Measurements from ENCODE around the gene C1orf185. TPM values are rescaled to one million over a fixed set of nuclear protein-coding genes. Genes with fewer than 3 reads are reported as not detected.
"Not testable (repeated sequence)": the region's sequence is repeated elsewhere in the genome, so short reads cannot be mapped to it uniquely, and the experiment has no call there.

The C1orf185 gene
- total RNA-seq, 1 donor from 2014 or later = not detected

DNA sequence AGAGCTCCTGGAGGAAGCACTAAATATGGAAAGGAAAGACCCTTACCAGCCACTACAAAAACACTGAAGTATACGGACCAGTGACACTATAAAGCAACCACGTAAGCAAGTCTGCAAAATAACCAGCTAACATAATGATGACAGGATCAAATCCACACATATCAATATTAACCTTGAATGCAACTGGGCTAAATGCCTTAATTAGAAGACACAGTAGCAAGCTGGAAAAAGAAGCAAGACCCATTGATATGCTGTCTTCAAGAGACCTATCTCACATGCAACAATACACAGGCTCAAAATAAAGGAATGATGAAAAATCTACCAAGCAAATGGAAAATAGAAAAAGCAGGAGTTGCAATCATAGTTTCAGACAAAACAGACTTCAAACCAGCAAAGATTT is 31.0 kb downstream of the C1orf185 start:
- DNase-seq (ENCODE audit: low spot score) = no peak

DNA sequence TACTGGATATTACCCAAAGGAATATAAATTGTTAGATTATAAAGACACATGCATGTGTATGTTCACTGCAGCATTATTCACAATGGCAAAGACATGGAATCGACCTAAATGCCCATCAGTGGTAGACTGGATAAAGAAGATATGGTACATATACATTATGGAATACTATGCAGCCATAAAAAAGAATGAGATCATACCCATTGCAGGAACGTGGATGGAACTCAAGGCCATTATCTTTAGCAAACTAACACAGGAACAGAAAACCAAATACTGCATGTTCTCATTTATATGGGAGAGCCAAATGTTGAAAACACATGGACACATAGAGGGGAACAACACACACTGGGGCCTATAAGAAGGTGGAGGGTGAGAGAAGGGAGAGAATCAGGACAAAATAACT is 35.7 kb downstream of the C1orf185 start:
- not testable (repeated sequence) for DNase-seq (ENCODE audit: low spot score)

DNA sequence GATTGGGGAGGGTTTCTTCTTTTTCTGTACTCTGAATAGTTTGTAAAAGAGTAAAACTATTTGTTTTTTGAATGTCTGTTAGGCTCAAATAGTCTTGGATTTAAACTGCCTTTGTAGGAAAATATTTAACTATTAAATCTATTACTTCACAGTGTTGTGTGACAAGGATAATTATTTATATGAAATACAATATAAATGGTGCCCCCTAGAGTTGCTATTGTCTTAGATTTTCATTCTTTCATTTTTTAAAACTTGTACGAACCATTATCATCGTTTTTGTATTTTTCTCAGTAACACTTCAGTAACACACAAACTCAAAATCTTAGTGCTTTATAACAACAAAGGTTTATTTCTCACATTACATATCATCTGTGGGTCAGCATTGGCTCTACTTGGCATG is 37.4 kb downstream of the C1orf185 start:
- no peak for DNase-seq (ENCODE audit: low spot score)

DNA sequence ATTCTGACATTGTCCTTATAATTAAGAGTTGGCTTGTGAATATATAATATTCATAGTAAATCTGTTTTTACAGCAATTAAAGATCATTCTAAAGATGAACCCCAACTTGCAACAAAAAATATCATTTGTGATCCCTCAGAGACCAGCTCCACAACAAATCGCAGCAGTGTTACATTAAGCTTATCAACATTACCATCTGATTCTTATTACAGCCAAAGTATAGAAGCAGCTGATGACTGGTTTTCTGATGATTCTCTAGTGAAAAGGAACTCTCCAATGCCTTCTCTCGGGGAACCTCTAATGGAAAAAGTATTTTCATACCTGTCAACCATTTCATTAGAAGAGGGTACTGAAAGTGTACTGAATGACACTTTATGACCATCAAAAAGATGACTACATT is 45.4 kb downstream of the C1orf185 start:
- no peak for DNase-seq (ENCODE audit: low spot score)

DNA sequence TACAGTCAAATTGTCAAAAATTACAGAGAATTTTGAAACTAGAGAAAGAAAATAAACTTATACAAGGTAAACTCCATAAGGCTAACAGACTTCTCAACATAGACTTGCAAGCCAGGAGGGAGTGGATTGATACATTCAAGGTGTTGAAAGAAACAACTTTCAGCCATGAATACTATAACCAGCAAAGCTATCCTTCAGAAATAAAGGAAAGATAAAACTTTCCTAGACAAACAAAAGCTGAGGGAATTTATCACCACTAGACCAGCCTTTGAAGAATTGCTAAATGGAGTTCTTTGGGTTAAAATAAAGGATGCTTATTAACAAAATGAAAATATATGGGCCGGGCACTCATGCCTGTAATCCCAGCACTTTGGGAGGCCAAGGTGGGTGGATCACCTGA is 52.7 kb downstream of the C1orf185 start:
- no peak for DNase-seq (ENCODE audit: low spot score)

DNA sequence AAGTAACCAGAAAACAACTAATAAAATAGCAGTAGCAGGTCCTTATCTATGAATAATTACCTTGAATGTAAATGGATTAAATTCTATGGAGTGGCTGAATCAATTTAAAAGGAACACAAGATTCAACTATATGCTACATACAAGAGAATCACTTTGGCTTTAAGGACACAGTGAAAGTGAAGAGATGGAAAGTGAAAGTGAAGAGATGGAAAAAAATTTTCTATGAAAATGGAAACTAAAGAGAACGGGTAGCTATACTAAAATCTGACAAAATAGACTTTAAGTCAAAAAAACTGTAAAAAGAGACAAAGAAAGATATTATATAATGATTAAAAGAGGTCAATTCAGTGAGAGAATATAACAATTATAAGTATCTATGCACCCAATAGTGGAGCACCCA is 54.7 kb downstream of the C1orf185 start:
- DNase-seq (ENCODE audit: low spot score) = no peak

DNA sequence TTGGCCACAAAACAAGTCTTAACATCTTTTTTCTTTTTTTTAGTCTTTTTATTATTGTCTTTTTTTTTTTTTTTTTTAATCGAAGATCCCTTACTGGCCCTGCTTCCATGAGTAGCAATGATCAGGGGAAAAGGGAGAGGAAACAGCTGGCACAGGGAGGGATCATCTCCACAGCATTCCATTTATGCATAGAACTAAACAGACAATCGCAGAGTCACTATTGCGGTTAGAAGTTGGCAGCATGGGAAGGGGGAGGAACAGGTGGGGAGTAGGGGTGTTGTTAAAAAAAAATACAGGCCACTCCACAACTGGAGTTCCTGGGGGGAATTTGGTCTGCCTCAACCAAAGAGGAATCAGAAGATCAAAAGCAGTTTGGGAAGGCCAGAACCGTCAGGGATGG is 55.4 kb downstream of the C1orf185 start:
- no peak for DNase-seq (ENCODE audit: low spot score)

DNA sequence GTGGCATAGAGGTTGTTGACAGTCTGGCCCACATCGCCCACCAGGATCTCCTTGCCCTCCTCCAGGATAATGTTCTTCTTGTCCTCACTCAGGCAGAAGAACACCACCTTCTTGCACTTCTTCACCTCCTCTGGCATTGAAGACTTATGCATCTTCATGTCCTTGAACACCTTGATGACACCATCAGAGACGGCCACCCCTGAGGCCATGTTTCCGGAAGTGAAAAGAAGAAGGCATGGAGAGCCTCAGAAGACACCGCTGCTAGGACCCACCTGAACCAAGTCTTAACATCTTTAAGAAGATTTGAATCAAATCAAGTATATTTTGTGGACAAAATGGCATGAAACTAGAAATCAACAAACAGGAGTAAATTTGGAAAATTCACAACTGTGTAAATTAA is 56.2 kb downstream of the C1orf185 start:
- no peak for DNase-seq (ENCODE audit: low spot score)

DNA sequence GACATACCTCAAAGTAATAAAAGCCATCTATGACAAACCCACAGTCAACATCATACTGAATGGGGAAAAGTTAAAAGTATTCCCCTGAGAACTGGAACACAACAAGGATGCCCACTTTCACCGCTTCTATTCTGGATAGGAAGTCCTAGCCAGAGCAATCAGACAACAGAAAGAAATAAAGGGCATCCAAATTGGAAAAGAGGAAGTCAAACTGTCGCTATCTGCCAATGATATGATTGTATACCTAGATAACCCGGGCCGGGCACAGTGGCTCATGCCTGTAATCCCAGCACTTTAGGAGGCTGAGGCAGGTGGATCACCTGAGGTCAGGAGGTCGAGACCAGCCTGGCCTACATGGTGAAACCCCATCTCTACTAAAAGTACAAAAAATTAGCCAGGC is 60.5 kb downstream of the C1orf185 start:
- DNase-seq (ENCODE audit: low spot score) = not testable (repeated sequence)

DNA sequence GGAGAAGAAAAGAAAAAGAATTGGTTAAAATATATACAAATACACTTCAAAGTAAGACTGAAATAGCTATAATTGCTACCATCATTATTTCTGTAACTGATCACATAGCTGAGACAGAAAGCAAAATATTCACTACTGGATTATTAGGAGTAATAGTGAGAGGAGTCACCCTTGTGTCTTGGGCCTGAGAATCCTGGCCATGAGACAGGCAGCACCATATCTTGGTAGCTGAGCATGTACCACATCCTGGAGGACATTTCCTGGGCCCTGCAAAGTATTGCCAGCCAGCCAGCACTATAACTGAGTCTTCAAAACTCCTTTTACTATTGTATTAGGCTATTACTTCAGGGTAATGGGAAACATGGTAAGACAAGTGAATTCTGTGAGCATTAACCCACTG is 63.5 kb downstream of the C1orf185 start:
- no peak for DNase-seq (ENCODE audit: low spot score)

DNA sequence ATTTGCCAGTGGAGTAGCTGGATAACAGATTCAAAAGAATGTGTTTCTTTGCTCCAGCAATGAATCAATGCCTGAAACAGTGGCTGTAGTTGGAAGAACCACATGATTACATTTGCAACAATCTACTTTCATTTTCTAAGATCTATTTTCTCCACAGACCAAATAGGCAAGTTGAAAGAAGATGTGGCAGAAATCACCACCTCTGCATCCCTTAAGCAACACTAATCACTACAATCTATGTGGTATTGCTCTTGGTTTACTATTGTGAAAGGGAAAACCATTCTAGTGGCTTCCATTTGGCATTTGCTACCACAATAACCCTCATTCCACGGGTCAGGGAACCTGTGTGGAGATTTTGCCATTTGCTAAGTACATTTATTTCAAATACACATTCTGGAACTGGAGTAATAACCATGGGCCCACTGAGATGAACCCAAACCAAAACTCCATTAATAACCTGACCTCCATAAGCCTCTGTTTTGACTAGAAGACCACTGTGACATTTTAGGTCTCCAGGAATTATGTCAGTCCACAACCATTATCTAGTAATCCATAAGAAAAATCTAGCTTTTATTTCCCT is 66.3 kb downstream of the C1orf185 start:
- no peak for DNase-seq (ENCODE audit: low spot score)

DNA sequence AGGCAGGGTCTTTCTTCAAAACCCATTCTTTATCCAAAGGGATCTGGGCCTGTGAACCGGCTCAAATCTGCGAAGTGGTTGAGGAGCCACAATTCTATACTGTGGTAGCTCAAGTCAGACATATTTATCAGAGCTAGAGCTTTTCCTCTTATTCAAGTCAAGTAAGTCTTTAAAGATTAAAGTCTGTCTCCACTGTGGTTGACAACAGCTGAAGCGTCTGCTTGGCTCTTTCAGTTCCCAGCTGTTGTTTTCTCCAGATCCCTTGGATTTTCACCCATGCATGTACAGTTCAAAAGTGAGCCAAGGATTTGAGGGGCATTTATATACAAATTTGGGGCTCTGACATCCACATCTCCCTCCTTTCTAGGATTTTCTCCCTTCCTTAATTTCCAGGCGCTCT is 66.9 kb downstream of the C1orf185 start:
- no peak for DNase-seq (ENCODE audit: low spot score)

DNA sequence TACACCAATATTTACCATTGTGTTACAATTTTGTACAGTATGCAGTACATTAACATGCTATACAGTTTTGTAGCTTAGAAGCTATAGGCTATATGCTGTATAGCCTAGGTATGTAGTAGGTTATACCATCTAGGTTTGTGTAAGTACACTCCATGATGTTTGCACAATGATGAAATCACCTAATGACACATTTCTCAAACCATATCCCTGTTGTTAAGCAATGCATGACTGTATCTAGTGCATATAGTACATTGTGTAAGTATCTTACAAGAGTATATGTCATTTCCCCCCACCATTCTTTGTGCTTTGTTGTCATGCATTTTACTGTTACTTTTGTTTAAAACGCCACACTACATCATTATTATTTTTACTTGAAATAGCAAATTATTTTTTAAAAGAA is 68.3 kb downstream of the C1orf185 start:
- DNase-seq (ENCODE audit: low spot score) = no peak

DNA sequence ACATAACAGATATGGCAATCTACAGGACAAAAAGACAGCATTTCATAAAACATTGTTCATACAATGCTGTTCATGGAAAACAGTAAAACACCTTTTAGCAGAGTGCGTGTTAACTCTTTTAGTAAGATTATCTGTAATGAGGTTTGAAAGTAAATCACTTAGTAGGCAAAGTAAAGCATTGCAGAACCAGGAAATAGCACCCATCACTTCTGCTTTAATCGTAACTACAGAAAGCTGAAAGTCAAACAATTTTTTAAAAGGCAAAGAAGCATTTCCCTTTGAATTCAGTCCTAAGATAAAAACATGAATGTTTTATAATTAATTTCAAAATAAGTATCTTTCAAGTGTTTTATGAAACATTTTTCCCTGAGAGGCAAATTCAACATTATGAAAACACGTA is 70.8 kb downstream of the C1orf185 start:
- DNase-seq (ENCODE audit: low spot score) = no peak

DNA sequence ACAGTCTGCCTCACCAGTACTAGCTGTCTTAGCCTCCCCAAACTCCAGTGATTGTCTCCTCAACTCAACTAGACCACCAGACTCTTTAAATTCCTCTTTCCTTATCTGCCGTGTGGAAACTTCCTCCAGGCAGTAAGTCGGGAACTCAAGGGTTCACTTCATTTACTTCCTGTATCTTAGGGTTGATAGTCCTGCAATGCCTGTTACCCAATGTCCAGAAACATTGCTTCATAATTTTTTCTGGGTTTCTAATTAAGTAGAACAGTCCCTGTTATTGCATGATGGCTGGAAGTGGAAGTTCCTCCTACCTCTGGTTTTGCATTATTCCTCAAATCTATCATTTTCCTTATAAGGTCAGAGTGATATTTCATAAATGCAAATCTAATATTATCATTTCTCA is 73.2 kb downstream of the C1orf185 start:
- no peak for DNase-seq (ENCODE audit: low spot score)

DNA sequence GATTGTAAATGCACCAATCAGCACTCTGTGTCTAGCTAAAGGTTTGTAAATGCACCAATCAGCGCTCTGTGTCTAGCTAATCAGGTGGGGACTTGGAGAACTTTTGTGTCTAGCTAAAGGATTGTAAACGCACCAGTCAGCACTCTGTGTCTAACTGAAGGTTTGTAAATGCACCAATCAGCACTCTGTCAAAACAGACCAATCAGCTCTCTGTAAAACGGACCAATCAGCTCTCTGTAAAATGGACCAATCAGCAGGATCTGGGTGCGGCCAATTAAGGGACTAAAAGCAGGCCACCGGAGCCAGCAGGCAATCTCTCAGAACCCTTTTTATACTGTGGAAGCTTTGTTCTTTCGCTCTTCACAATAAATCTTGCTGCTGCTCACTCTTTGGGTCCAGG is 76.0 kb downstream of the C1orf185 start:
- DNase-seq (ENCODE audit: low spot score) = not testable (repeated sequence)

DNA sequence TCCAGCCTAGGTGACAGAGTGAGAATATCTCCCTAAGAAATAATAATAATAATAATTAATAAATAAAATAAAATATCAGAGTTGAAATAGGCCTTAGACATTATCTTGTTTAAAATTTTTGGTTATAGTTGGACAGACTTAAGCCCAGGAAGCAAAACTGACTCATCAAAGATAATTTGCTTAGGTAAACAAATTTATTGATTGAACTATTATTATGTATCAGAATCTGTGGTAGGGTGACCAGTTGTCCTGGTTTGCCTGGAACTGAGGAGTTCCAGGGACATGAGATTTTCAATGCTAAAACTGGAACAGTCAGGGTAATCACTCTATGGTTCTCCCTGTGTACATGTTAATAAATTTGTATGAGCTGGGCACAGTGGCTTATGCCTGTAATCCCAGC is 86.2 kb downstream of the C1orf185 start:
- DNase-seq (ENCODE audit: low spot score) = no peak

DNA sequence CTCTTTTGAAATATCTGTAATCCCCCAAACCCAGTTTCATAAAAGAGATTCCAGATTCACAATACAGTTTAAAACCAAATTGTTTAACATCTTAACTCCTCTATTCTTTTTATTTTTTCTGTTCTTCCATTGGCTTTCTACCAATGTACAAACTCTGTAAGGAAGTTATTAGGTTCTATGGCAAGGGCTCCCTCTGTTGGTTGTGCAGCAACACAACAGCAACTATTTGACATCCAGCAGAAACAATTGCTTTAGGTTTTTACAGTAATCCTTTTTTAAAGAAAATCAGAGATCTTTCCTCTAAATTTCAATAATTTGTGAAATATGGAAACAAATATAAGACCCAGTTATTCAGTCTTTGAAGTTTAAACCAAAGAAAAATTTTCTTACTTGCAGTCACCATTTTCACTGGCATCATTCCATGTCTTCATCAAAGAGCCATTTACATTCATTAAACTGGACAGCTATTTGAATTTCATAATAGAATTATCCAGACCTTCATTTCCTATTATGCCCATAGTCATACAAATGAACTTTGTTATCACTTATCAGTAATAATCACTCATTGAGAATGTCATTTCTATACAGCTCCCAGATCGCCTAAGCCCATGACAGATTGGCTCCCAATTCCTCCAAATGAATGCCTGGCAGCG is 87.5 kb downstream of the C1orf185 start:
- no peak for DNase-seq (ENCODE audit: low spot score)

DNA sequence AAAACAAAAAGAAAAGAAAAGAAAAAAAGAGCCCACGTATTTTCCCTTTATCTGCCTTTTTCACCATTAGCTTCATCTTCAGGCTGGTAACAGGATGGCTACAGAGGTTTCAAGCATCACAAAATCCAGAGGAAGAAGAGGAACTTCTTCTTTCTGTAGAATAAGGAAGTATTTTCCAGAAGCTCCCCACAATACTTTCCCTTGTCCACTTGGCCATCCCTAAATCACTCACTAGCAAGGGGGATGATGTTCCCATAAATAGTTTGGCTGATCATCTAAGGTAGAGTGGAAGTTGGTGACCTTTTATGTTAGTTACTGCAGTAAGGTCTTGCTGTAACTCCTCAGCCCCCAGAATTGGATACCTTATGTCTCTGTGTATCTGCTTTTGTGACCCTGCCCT is 88.9 kb downstream of the C1orf185 start:
- no peak for DNase-seq (ENCODE audit: low spot score)

DNA sequence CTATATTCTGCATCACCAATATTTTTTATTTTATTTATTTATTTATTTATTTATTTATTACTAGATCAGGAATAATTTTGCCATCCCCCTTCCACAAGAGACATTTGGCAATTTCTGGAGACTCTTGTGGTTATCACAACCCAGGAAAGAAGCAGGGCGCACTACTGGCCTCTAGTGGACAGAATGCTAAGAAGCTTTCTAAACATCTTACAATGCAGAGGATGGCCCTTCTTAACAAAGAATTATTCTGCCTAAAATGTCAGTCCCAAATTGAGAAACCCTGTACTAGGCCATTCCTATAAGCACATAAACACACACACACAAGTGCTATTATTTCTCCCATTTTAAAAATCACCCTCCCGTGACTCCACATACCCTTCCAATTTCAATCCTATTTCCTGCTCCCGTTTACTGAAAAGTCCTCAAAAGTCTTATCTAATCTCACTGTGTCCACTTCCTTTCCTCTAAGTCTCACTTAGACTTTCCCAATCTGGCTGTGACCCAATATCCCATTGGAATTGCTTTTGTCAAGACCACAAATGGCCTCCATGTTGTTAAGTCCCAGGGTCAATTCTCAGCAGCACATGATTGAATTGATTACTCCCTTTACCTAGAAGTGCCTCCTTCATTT is 90.3 kb downstream of the C1orf185 start:
- DNase-seq (ENCODE audit: low spot score) = no peak

DNA sequence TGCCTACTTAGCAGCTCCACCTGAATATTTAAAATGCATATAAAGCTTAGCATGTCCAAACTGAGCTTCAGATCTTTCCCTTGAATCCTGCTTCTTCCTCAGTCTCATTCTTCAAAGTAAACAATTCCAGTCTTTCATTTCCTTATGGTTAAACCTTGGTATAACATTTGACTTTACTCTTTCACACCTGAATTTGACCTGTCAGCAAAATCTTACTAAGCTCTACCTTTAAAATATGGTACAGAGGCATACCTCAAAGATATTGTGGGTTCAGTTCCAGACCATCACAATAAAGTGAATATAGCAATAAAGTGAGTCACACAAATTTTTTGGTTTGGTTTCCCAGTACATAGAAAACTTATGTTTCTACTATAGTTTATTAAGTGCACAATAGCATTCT is 91.5 kb downstream of the C1orf185 start:
- no peak for DNase-seq (ENCODE audit: low spot score)
